Hippocampal formation (tissue), 2 donors: Measurements from ENCODE around the gene ELP6.

Source experiments
- DNase-seq, 2 donors: peaks; one replicate each; lab custom pipeline; 2025; lab: John Stamatoyannopoulos, UW

The ELP6 gene

GRCh38 chr3:47513125-47513929, at the start of gene ELP6:
ELP6 (minus strand) TSS chr3:47513712; CDS start chr3:47513590, 122 bp downstream.
- DNase-seq, result peak; percentile 95 to 99

GRCh38 chr3:47556351-47556750, 42.8 kb upstream of the ELP6 start:
- DNase-seq, result no peak

- no peak for DNase-seq
These were observed 40.8 kb upstream of the ELP6 start for GRCh38 chr3:47554335-47554734.

- no peak for DNase-seq
These were observed 39.9 kb upstream of the ELP6 start for GRCh38 chr3:47553407-47553806.

- DNase-seq, result peak; percentile 70 to 73
These were observed 29.1 kb upstream of the ELP6 start for GRCh38 chr3:47542471-47543173.

- DNase-seq, result no peak
These were observed 28.1 kb upstream of the ELP6 start for GRCh38 chr3:47541583-47542108.

- no peak for DNase-seq
These were observed 26.8 kb upstream of the ELP6 start for GRCh38 chr3:47540281-47540680.

GRCh38 chr3:47536967-47537366, 23.5 kb upstream of the ELP6 start:
- no peak for DNase-seq

- DNase-seq, result peak; percentile 30 to 53
These were observed 22.8 kb upstream of the ELP6 start for GRCh38 chr3:47536221-47536891.

GRCh38 chr3:47533996-47534454, 20.5 kb upstream of the ELP6 start:
- DNase-seq, result no peak

- DNase-seq, result no peak
These were observed 20.0 kb upstream of the ELP6 start for GRCh38 chr3:47533481-47533880.

- no peak for DNase-seq
These were observed 14.6 kb upstream of the ELP6 start for GRCh38 chr3:47527952-47528725.

- no peak for DNase-seq
These were observed 12.1 kb upstream of the ELP6 start for GRCh38 chr3:47525617-47526016.

GRCh38 chr3:47523310-47524073, 10.0 kb upstream of the ELP6 start:
- no peak for DNase-seq

- DNase-seq, result peak; percentile 72 to 78
These were observed 8.8 kb upstream of the ELP6 start for GRCh38 chr3:47522082-47522987.

- DNase-seq, result no peak
These were observed 7.2 kb upstream of the ELP6 start for GRCh38 chr3:47520756-47521155.

GRCh38 chr3:47517937-47518336, 4.4 kb upstream of the ELP6 start:
- DNase-seq, result no peak

GRCh38 chr3:47515864-47516319, 2.4 kb upstream of the ELP6 start:
- no peak for DNase-seq

GRCh38 chr3:47515100-47515499, 1.6 kb upstream of the ELP6 start:
- DNase-seq, result no peak
